GM23338 (cell line): ENCODE results near the gene RABEPK.

Experiments
- CREB1 ChIP-seq: fragments of 250-450 bp; sonication (Bioruptor Pico); IDR thresholded peaks from 2 replicates; pipeline ENCODE4 v1.5.0; 2020; ENCODE audit warnings: low read depth, mild to moderate bottlenecking, moderate library complexity
- CTCF ChIP-seq, 2 experiments: fragments of 200-600 bp in 1 of 2; sonication (generic) in 1 of 2; conservative IDR thresholded peaks; 2 replicates each; pipeline versions ENCODE4 v1.5.1 to v1.6.1; 2016 to 2017; ENCODE audit warnings: antibody characterized with exemption in 2 of 2, low read depth in 2 of 2, mild to moderate bottlenecking in 2 of 2, moderate library complexity in 1 of 2
- ETS1 ChIP-seq: IDR thresholded peaks from 2 replicates; pipeline ENCODE4 v1.6.1; 2016; ENCODE audit warnings: antibody characterized with exemption
- EZH2 ChIP-seq: fragments of 200-600 bp; sonication (generic); IDR thresholded peaks from one replicate; pipeline ENCODE4 v1.8.0; 2017; ENCODE audit warnings: antibody characterized with exemption, mild to moderate bottlenecking, low read depth; ENCODE audit not compliant: unreplicated experiment
- EZH2phosphoT487 ChIP-seq: fragments of 200-600 bp; sonication (generic); IDR thresholded peaks from one replicate; pipeline ENCODE4 v1.8.1; 2018; ENCODE audit warnings: antibody characterized with exemption; ENCODE audit not compliant: unreplicated experiment
- JUNB ChIP-seq: IDR thresholded peaks from one replicate; pipeline ENCODE4 v1.6.1; 2016; ENCODE audit warnings: antibody characterized with exemption; ENCODE audit not compliant: unreplicated experiment
- NANOG ChIP-seq: IDR thresholded peaks from 2 replicates; pipeline ENCODE4 v1.6.1; 2016; ENCODE audit warnings: antibody characterized with exemption, borderline replicate concordance
- POLR2AphosphoS5 ChIP-seq: IDR thresholded peaks from 2 replicates; pipeline ENCODE4 v1.6.1; 2016; ENCODE audit warnings: antibody characterized with exemption, low read depth
- REST ChIP-seq: IDR thresholded peaks from one replicate; pipeline ENCODE4 v1.6.1; 2018; ENCODE audit warnings: antibody characterized with exemption; ENCODE audit not compliant: unreplicated experiment
- STAT1 ChIP-seq: IDR thresholded peaks from one replicate; pipeline ENCODE4 v1.6.1; 2016; ENCODE audit warnings: antibody characterized with exemption; ENCODE audit not compliant: unreplicated experiment
- ZNF114 ChIP-seq: fragments of 250-450 bp; sonication (Bioruptor Pico); IDR thresholded peaks from 2 replicates; pipeline ENCODE4 v1.5.0; 2020; ENCODE audit warnings: mild to moderate bottlenecking, moderate library complexity
- ZNF331 ChIP-seq: fragments of 250-450 bp; sonication (Bioruptor Pico); IDR thresholded peaks from 2 replicates; pipeline ENCODE4 v1.5.0; 2020; ENCODE audit warnings: low read depth, mild to moderate bottlenecking, moderate library complexity
- ZNF462 ChIP-seq: fragments of 250-450 bp; sonication (Bioruptor Pico); IDR thresholded peaks from 2 replicates; pipeline ENCODE4 v1.5.0; 2020; ENCODE audit warnings: mild to moderate bottlenecking, moderate library complexity

- no peak for TF ChIP-seq EZH2
- TF ChIP-seq JUNB = no peak
- no peak for TF ChIP-seq CTCF (conservative IDR thresholded peaks at IDR 0.05; ENCODE audit: low read depth in 2 of 2)
- no peak for TF ChIP-seq POLR2AphosphoS5
- TF ChIP-seq EZH2phosphoT487 = no peak
- no peak for TF ChIP-seq ETS1
- TF ChIP-seq CREB1 (CRISPR knock-in tag) = no peak
- TF ChIP-seq REST = no peak
- no peak for TF ChIP-seq NANOG
- TF ChIP-seq ZNF114 (CRISPR knock-in tag) = no peak
- TF ChIP-seq STAT1 = no peak
- no peak for TF ChIP-seq ZNF462 (CRISPR knock-in tag)
- no peak for TF ChIP-seq ZNF331 (CRISPR knock-in tag)
Measured at GRCh38 chr9:125268394-125269013, 68.2 kb downstream of the RABEPK start.
